ENCODE measurements around the gene ICAM3. TPM values are rescaled to one million over a fixed set of nuclear protein-coding genes. Genes with fewer than 3 reads are reported as not detected.

Gene ICAM3
- total and polyA plus RNA-seq, 2 experiments from 2014 or later, result 8.6 to 23.4 TPM

DNA sequence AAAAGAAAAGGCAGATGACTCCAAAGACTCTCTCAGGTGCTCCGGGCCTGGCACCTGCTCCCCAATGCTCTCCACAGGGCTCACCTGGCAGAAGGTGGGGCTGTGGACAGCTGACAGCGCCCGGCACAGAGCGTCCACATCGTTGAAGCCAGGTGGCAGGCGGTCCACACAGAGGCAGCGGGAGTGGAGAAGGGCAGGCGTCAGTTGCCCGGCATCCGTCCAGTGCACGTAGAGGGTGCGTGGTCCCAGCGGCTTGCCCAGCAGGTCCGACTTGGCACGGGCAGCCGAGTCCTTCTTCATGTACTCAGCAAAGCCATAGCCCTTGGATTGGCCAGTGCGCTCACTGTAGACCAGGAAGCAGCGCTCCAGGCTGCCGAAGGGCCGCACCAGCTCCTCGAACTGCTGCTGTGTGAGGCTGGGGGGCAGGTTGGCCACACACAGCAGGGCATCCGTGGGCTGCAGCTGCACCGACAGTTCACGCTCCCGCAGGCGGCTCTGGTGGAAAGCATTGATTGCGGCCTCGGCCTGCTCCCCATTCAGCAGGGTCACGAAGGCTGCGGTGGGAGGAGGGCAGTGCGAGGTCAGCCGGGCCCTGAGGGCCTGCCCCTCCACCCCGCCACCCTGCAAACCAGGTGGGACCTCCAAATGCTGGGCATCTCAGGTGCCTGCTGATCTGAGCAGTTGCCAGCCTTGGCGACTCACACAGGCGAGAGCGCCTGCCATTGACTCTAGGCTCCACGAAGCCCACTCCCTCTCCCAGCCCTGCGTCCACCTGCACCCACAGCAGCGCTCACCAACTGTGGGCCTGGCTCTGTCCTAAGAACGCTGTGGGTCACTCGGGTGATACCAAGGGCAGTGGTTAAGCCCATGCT, 10.6 kb downstream of the ICAM3 start:
- H3K36me3 ChIP-seq (ENCODE audit: low read depth), result peaks cover 24% of the 10 kb centered on the region; the same call in 1 of the 2 replicates
- H3K9ac ChIP-seq, result no peak overlapping the region
- H3K9me3 ChIP-seq (ENCODE audit: low read depth), result no peaks in the 10 kb centered on the region
- DNase-seq, result no peak
- 96 to 97% methylated on average over 39 to 41 of the region's 41 CpGs for WGBS, 2 experiments (ENCODE audit: low coverage in 1 of 2, low lambda C conversion rate in 2 of 2, missing lambda C conversion rate in 2 of 2)
- H3K9me2 ChIP-seq (ENCODE audit: insufficient read depth), result no peaks in the 10 kb centered on the region
- TF ChIP-seq EZH2phosphoT487 (IDR thresholded peaks at IDR 0.05; ENCODE audit: insufficient read depth, low read depth), result no peak
- no peak for TF ChIP-seq EZH2 (IDR thresholded peaks at IDR 0.05; ENCODE audit: insufficient read depth, poor library complexity, severe bottlenecking)
- no peak overlapping the region for H3K4me2 ChIP-seq (ENCODE audit: unreplicated experiment)
- peaks cover 8% of the 10 kb centered on the region for H3K4me1 ChIP-seq (ENCODE audit: insufficient read depth)
- H3K79me2 ChIP-seq (ENCODE audit: insufficient read depth), result peaks cover 85% of the 10 kb centered on the region
- H3K4me3 ChIP-seq, result no peak overlapping the region
- H3K27ac ChIP-seq, result no peak overlapping the region
- in situ Hi-C loops (cut with MboI), result no loop called here
- no peaks in the 10 kb centered on the region for H4K20me1 ChIP-seq (ENCODE audit: insufficient read depth)
- no peaks in the 10 kb centered on the region for H3K27me3 ChIP-seq (replicated peaks; ENCODE audit: insufficient read depth)
- H2AFZ ChIP-seq, result no peak overlapping the region
- no peaks in the 10 kb centered on the region for H3F3A ChIP-seq (ENCODE audit: insufficient read depth)

DNA sequence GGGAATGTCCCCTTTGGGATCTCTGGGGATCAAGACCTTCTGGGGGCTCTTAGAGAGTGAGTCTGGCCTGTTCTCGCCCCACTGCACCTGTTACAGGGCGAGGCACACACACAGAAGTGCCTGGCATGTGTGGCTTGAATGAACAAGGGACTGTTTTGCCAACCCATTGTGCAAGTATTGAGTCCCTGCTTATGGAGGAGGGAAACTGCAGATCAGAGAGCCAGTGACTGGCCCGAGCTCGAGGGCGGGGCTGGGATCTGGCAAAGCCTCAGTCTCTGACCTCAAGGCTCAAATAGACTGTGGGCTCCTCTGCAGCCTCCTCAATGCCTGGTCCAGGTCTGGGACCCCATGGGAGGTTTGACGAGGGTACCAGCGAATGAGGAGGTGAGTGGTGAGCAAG, 11.6 kb downstream of the ICAM3 start:
- DNase-seq, result no peak
- Histone ChIP-seq H3F3A (ENCODE audit: insufficient read depth) (no peaks in the 10 kb centered on the region), H3K4me1 (ENCODE audit: insufficient read depth) (peaks cover 8% of the 10 kb centered on the region), H3K27ac (no peak overlapping the region), H3K9ac (no peak overlapping the region), H4K20me1 (ENCODE audit: insufficient read depth) (no peaks in the 10 kb centered on the region), H3K9me2 (ENCODE audit: insufficient read depth) (no peaks in the 10 kb centered on the region), H3K4me3 (no peak overlapping the region), H3K79me2 (ENCODE audit: insufficient read depth) (peaks cover 82% of the 10 kb centered on the region), H3K9me3 (ENCODE audit: low read depth) (no peaks in the 10 kb centered on the region), H2AFZ (no peak overlapping the region), H3K4me2 (ENCODE audit: unreplicated experiment) (no peak overlapping the region), H3K27me3 (replicated peaks; ENCODE audit: insufficient read depth) (no peaks in the 10 kb centered on the region), H3K36me3 (ENCODE audit: low read depth) (peaks cover 24% of the 10 kb centered on the region; the same call in 1 of the 2 replicates)
- in situ Hi-C loops (cut with MboI), result no loop called here
- no peak for TF ChIP-seq EZH2 (IDR thresholded peaks at IDR 0.05; ENCODE audit: insufficient read depth, poor library complexity, severe bottlenecking)
- TF ChIP-seq EZH2phosphoT487 (IDR thresholded peaks at IDR 0.05; ENCODE audit: insufficient read depth, low read depth), result no peak
- 72 to 74% methylated on average over 7 of the region's 7 CpGs for WGBS, 2 experiments (ENCODE audit: low coverage in 1 of 2, low lambda C conversion rate in 2 of 2, missing lambda C conversion rate in 2 of 2)

DNA sequence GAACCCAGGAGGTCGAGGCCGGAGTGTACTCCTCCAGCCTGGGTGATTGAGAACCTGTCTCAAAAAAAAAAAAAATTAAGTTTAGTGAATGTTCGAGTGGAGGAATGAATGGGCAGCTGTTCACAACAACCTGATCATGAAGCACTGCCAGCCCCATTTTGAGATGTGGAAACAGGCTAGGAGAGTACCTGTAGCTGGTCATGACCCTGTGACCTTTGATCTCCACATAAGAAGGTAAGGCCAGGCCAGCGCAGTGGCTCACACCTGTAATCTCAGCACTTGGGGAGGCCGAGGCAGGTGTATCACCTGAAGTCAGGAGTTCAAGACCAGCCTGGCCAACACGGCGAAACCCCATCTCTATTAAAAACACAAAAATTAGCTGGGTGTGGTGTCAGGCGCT, 13.7 kb downstream of the ICAM3 start:
- Histone ChIP-seq H3K4me2 (ENCODE audit: unreplicated experiment) (no peak overlapping the region), H3K9me3 (ENCODE audit: low read depth) (no peaks in the 10 kb centered on the region), H3K9me2 (ENCODE audit: insufficient read depth) (no peaks in the 10 kb centered on the region), H3F3A (ENCODE audit: insufficient read depth) (no peaks in the 10 kb centered on the region), H3K27me3 (replicated peaks; ENCODE audit: insufficient read depth) (no peaks in the 10 kb centered on the region), H4K20me1 (ENCODE audit: insufficient read depth) (no peaks in the 10 kb centered on the region), H3K36me3 (ENCODE audit: low read depth) (peaks cover 24% of the 10 kb centered on the region; the same call in 1 of the 2 replicates), H3K27ac (no peak overlapping the region), H2AFZ (no peak overlapping the region), H3K79me2 (ENCODE audit: insufficient read depth) (peaks cover 61% of the 10 kb centered on the region), H3K4me1 (ENCODE audit: insufficient read depth) (no peaks in the 10 kb centered on the region), H3K9ac (no peak overlapping the region), H3K4me3 (no peak overlapping the region)
- in situ Hi-C loops (cut with MboI), result no loop called here
- TF ChIP-seq EZH2phosphoT487 (IDR thresholded peaks at IDR 0.05; ENCODE audit: insufficient read depth, low read depth), result no peak
- no peak for TF ChIP-seq EZH2 (IDR thresholded peaks at IDR 0.05; ENCODE audit: insufficient read depth, poor library complexity, severe bottlenecking)
- 90% methylated on average over 8 of the region's 8 CpGs for WGBS, 2 experiments (ENCODE audit: low coverage in 1 of 2, low lambda C conversion rate in 2 of 2, missing lambda C conversion rate in 2 of 2)
- no peak for DNase-seq

DNA sequence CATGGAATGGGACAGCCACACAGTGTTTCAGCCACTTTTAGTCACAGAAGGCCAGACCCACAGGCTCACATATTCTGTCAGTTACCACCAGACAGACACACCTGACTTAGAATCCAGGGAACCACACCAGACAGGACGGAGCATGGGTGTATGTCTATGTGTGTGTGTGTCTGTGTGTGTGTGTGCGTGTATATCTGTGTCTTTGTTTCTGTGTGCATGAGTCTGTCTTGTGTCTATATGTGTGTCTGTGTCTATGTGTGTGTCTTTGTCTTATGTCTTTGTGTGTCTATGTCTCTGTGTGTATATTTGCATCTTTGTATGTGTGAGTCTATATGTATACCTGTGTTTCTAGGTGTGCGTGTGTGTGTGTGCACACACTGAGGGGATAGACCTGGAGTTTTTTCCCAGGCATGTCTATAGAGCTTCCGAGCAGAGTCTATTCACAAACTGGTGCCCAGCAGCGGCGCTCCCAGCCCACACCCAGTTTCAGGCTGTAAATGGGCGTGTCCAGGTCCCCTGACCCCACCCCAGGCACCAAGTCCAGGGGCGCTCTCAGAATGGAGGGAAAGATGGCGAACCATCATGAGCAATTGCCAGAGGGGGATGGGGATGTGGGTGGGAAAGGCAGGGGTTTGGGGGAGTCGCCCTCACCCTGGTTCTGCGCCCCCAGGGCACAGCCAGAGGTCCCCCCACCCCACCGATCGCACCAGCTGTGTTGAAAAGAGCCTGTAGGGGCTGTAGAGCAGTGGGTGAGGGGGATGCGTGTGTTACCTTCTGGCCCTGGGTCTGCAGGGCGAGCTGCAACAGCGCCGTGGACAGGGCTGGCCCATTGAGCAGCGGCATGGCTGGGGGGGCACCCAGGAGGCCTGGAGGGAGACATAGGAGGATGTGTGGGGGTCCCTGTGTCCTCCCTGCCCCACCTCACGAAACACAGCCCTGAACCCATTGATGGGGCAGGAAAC, 17.3 kb downstream of the ICAM3 start:
- H3F3A ChIP-seq (ENCODE audit: insufficient read depth), result no peaks in the 10 kb centered on the region
- H3K36me3 ChIP-seq (ENCODE audit: low read depth), result peaks cover 16% of the 10 kb centered on the region; the same call in 1 of the 2 replicates
- no peaks in the 10 kb centered on the region for H3K9me3 ChIP-seq (ENCODE audit: low read depth)
- H3K27ac ChIP-seq, result no peak overlapping the region
- no peak overlapping the region for H3K9ac ChIP-seq
- no peak overlapping the region for H2AFZ ChIP-seq
- DNase-seq, result no peak
- no peaks in the 10 kb centered on the region for H3K27me3 ChIP-seq (replicated peaks; ENCODE audit: insufficient read depth)
- H3K9me2 ChIP-seq (ENCODE audit: insufficient read depth), result no peaks in the 10 kb centered on the region
- no peak overlapping the region for H3K4me2 ChIP-seq (ENCODE audit: unreplicated experiment)
- peaks cover 26% of the 10 kb centered on the region; the same call in 1 of the 2 replicates for H3K79me2 ChIP-seq (ENCODE audit: insufficient read depth)
- no peaks in the 10 kb centered on the region for H4K20me1 ChIP-seq (ENCODE audit: insufficient read depth)
- 94 to 95% methylated on average over 15 to 19 of the region's 19 CpGs for WGBS, 2 experiments (ENCODE audit: low coverage in 1 of 2, low lambda C conversion rate in 2 of 2, missing lambda C conversion rate in 2 of 2)
- no peak for TF ChIP-seq EZH2 (IDR thresholded peaks at IDR 0.05; ENCODE audit: insufficient read depth, poor library complexity, severe bottlenecking)
- TF ChIP-seq EZH2phosphoT487 (IDR thresholded peaks at IDR 0.05; ENCODE audit: insufficient read depth, low read depth), result no peak
- in situ Hi-C loops (cut with MboI), result no loop called here
- H3K4me3 ChIP-seq, result no peak overlapping the region
- no peaks in the 10 kb centered on the region for H3K4me1 ChIP-seq (ENCODE audit: insufficient read depth)
